Measurements from ENCODE around the gene CFAP141. TPM values are rescaled to one million over a fixed set of nuclear protein-coding genes. Genes with fewer than 3 reads are reported as not detected.
A peak's percentile ranks its signal among the peaks of the same experiment; 100 is the strongest.

The CFAP141 gene
- total RNA-seq, 2 donors from 2014 or later = not detected

DNA sequence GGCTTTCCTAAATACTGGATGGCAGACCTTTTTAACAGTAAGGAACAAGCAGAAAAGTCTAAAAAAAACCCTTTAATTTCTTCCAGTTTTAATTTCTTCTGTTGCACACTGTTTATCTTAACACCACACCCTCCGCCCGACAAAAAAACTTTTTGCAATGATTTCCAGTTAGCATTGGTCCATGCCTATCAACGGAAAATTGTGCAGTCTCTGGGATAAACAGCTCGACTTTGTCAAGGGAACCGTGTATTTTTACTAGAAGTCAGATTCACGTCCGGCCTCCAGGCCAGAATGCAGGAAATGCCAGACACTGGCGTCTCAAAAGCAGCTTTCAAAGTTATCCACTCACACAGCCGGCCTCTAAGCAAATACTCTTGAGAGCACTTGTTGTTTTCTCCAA is 50.9 kb downstream of the CFAP141 start:
- Mint-ChIP-seq H3K27me3 (ENCODE audit: low read depth) (no peaks in the 10 kb centered on the region), H3K36me3 (ENCODE audit: insufficient read depth in 2 of 2) (peaks cover 16 to 38% of the 10 kb centered on the region in 2 donors), H3K9me3 (no peaks in the 10 kb centered on the region), H3K4me3 (no peak overlapping the region), H3K27ac (peak overlapping the region; percentile 74), H3K4me1 (ENCODE audit: low read depth) (peaks cover 62% of the 10 kb centered on the region)
- DNase-seq (no peak), ATAC-seq (replicated peaks in 1 of 2) (no peak)

DNA sequence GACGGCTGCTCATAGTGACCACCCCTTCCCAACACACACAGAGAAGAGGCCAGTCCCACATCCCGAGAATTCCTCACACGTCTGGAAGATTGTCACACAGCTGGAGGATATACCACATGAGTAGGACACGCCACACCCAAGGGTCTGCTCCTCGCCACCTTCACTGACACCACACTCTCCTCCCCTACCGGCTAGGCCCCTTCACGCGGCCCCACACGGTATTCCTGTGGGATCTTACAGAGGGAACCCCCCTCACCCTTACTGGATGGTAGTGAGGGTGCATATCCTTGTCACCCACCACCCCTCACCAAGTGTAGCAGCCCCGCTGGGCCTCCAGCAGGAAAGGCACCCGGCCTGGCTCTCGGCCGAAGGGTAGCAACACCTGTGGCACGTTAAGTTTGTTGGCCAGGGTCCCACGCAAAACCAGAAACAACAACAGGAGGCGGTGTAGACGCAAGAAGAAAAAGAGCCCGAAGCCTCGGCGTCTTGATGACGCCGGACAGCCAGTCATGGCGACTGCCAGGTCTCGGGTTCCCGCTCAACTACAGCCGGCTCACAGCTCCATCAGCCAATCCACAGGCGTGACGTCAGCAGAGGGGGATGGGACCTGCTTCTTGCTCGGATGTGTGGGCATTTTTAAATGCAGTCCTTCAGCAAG is 51.5 kb downstream of the CFAP141 start, which contains the start of gene NUP210L:
Gene NUP210L, minus strand, starts transcription at position 540 of the 658 bp plus-strand sequence.
- Mint-ChIP-seq H3K36me3 (ENCODE audit: insufficient read depth in 2 of 2) (peaks cover 13 to 34% of the 10 kb centered on the region in 2 donors), H3K9me3 (no peaks in the 10 kb centered on the region), H3K4me3 (peak within 1 kb of the TSS in 1 of 2 donors; percentile 21), H3K27ac (peak within 1 kb of the TSS; percentile 83), H3K4me1 (ENCODE audit: low read depth) (peaks cover 57% of the 10 kb centered on the region), H3K27me3 (ENCODE audit: low read depth) (no peaks in the 10 kb centered on the region)
- no peak for DNase-seq
- ATAC-seq (replicated peaks in 1 of 2) = no peak

DNA sequence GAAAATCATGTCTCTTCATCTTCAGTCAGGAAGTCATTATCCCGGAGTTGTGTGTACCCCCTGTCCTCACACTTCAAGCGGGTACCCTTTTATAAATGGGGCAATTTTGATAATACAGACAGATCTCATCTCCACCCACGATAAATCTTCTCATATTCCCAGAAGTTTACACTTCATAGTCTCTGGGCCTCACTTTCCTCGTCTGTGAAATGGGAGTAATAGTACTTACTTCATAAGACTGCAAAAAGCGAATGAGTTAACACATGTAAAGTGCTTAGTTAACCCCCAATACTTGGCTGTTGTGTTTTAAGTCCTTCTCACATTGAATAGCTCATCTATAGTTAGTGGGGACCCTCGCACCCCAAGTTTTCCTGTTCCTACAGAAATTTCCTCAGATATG is 52.1 kb downstream of the CFAP141 start:
- H3K9me3 Mint-ChIP-seq = no peaks in the 10 kb centered on the region
- ATAC-seq (replicated peaks in 1 of 2) (no peak), DNase-seq (no peak)
- H3K27ac Mint-ChIP-seq = peak overlapping the region; percentile 83
- peaks cover 54% of the 10 kb centered on the region for H3K4me1 Mint-ChIP-seq (ENCODE audit: low read depth)
- H3K36me3 Mint-ChIP-seq (ENCODE audit: insufficient read depth in 2 of 2) = peaks cover 7 to 28% of the 10 kb centered on the region in 2 donors
- H3K4me3 Mint-ChIP-seq = no peak overlapping the region
- no peaks in the 10 kb centered on the region for H3K27me3 Mint-ChIP-seq (ENCODE audit: low read depth)

DNA sequence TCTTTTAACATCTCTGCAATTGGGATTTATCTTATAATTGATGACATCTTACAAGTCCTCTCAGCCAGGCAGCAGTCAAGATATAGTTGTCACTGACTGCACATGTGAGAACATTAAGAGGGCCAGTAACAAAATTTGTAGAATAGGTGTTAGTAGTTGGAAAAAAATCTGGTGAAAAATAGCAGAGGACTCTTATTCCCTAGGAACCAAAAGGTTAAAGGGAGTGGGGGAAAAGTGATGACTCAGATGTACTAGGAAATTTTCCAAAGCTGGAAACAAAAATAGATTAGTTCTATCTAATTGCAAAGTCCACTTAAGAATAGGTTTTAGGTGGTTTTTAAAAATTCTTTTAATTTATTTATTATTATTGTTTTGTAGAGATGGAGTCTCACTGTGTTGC is 54.8 kb downstream of the CFAP141 start:
- H3K27ac Mint-ChIP-seq = no peak overlapping the region
- peaks cover 37% of the 10 kb centered on the region for H3K4me1 Mint-ChIP-seq (ENCODE audit: low read depth)
- H3K36me3 Mint-ChIP-seq (ENCODE audit: insufficient read depth in 2 of 2) = peaks cover 0 to 14% of the 10 kb centered on the region in 2 donors
- ATAC-seq (replicated peaks in 1 of 2) (no peak), DNase-seq (no peak)
- no peaks in the 10 kb centered on the region for H3K27me3 Mint-ChIP-seq (ENCODE audit: low read depth)
- H3K9me3 Mint-ChIP-seq = no peaks in the 10 kb centered on the region
- H3K4me3 Mint-ChIP-seq = no peak overlapping the region

Other genes with a start within 250 kb of the CFAP141 start
- 100 to 1,000 TPM; 107 to 121 TPM for gene CRTC2, start 247.7 kb downstream of the CFAP141 start, total RNA-seq
- gene SLC39A1, start 242.8 kb downstream of the CFAP141 start, total RNA-seq = 10 to 100 TPM; 86.5 to 90.7 TPM
- gene CREB3L4, start 238.4 kb downstream of the CFAP141 start, total RNA-seq = 10 to 100 TPM; 13.7 to 13.9 TPM
- 100 to 1,000 TPM; 130 to 133 TPM for gene JTB, start 228.7 kb downstream of the CFAP141 start, total RNA-seq
- gene RAB13, start 220.0 kb downstream of the CFAP141 start, total RNA-seq = 10 to 100 TPM; 33.9 to 62.7 TPM
- 1,000 to 10,000 TPM; 1,821 to 1,822 TPM for gene RPS27, start 215.6 kb downstream of the CFAP141 start, total RNA-seq
- gene NUP210L, start 51.3 kb downstream of the CFAP141 start, total RNA-seq = under 1 TPM; 0.07 to 0.14 TPM
- gene TPM3, start 14.2 kb downstream of the CFAP141 start, total RNA-seq = 100 to 1,000 TPM; 456 to 468 TPM
- gene UBAP2L, start 14.6 kb upstream of the CFAP141 start, total RNA-seq = 100 to 1,000 TPM; 166 to 171 TPM
- gene HAX1, start 66.3 kb upstream of the CFAP141 start, total RNA-seq = 100 to 1,000 TPM; 306 to 310 TPM
- gene AQP10, start 114.8 kb upstream of the CFAP141 start, total RNA-seq = not detected
- gene ATP8B2, start 119.2 kb upstream of the CFAP141 start, total RNA-seq = 10 to 100 TPM; 37.4 to 52.6 TPM
- gene IL6R, start 199.0 kb upstream of the CFAP141 start, total RNA-seq = 10 to 100 TPM in 1 of 2 donors, 1 to 10 TPM in 1; 5.7 to 12.6 TPM

All from activated T-cell treated with anti-CD3 and anti-CD28 coated beads, Interleukin-2, amount 50 U/mL, for 72 hours (primary cell).